Adipocyte (in vitro differentiated cells): Measurements from ENCODE around the gene SYNDIG1.

ENCODE experiments used
- DNase-seq: peaks from one replicate; pipeline ENCODE4 v3.0.0-alpha.2; 2015; ENCODE audit warnings: low read depth
- H3K27me3 ChIP-seq: replicated peaks from 2 replicates; pipeline ENCODE4 v1.7.0; 2013; ENCODE audit warnings: mild to moderate bottlenecking, low read length, moderate library complexity; ENCODE audit not compliant: control insufficient read depth, insufficient read depth
- H3K36me3 ChIP-seq: 2 replicates; pipeline ENCODE4 v1.7.0; 2013; ENCODE audit warnings: low read length, mild to moderate bottlenecking, moderate library complexity; ENCODE audit not compliant: control insufficient read depth, insufficient read depth, severe bottlenecking
- H3K4me1 ChIP-seq: 2 replicates; pipeline ENCODE4 v1.7.0; 2013; ENCODE audit warnings: mild to moderate bottlenecking, low read length, moderate library complexity; ENCODE audit not compliant: control insufficient read depth, insufficient read depth
- H3K4me3 ChIP-seq: 2 replicates; pipeline ENCODE4 v1.7.0; 2013; ENCODE audit warnings: mild to moderate bottlenecking, low read length, moderate library complexity
- H3K9ac ChIP-seq: 2 replicates; pipeline ENCODE4 v1.7.0; 2013; ENCODE audit warnings: mild to moderate bottlenecking, low read length, moderate library complexity
- H3K9me3 ChIP-seq: 2 replicates; pipeline ENCODE4 v1.7.0; 2013; ENCODE audit warnings: mild to moderate bottlenecking, low read length, moderate library complexity; ENCODE audit not compliant: control insufficient read depth

Gene SYNDIG1

DNA sequence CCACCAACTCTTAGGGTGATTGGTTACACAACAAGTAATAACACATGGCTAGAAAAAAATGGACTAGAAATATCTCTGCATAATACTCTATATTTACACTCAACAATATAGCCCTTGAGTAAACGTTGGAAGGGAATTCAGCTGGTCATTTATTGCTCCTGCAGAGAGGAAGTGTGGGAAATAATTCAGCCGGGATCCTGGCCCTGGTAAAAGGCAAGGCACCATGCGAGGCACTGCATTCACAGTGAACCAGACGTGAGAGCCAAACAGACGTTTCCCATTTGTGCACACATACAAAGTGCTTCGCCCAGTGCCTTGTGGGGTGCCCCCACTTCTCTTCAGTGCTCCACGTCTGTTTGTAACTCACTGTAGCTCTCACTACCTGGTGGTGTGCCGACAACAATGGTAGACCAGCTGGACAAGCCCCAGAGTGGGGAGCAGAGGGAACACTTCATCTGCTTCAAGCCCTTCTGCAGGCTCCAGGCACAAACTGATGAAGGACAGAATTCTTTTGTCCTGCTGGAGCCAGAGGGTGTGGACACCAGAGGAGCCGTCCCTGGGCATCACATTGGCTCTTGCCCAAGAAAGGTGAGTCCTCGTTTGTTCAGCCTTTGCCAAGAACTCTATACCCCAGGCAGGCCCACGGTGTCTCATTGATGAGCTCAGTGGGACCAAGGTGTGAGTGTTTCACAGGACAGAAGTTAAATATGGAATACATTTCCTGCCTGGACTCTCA, 18.8 kb downstream of the SYNDIG1 start:
- Histone ChIP-seq H3K4me1 (peaks cover 6% of the 10 kb centered on the region), H3K9ac (no peak overlapping the region), H3K36me3 (peaks cover 13% of the 10 kb centered on the region), H3K9me3 (no peaks in the 10 kb centered on the region), H3K27me3 (peaks cover 4% of the 10 kb centered on the region), H3K4me3 (no peak overlapping the region)
- no peak for DNase-seq

DNA sequence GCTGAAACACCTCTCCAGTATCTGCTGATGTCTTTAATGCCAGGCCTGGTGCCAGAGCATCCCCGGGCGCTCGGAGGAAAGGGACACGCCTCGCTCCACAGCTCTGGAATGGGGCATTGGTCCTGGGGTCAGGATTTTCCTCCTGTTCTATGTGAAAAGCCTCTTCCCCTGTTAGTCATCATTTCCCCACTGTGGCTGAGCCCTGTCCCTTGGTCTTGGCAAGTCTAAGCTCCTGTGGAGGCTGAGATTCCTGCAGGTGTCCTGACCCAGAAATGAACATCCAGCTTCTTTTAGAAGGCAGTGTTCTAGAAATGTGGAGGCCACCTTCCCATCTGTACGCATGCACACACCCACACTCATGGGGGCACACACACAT, 19.4 kb downstream of the SYNDIG1 start:
- peaks cover 4% of the 10 kb centered on the region for H3K27me3 ChIP-seq
- no peak for DNase-seq
- no peak overlapping the region for H3K4me3 ChIP-seq
- peaks cover 6% of the 10 kb centered on the region for H3K4me1 ChIP-seq
- peaks cover 13% of the 10 kb centered on the region for H3K36me3 ChIP-seq
- H3K9ac ChIP-seq, result no peak overlapping the region
- no peaks in the 10 kb centered on the region for H3K9me3 ChIP-seq

DNA sequence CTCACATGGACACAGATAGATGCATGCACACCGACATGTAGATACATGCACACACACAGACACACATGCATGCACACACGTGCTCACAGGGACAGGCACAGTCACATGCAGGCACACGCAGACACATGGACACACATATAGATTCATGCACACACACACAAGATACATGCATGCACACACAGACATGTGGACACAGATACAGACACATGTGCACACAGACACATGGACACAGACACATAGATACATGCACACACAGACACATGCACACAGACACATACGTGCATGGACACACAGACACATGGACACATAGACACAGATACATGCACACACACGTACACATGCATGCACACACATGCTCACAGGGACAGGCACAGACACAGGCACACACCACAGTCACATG, 19.8 kb downstream of the SYNDIG1 start:
- peaks cover 4% of the 10 kb centered on the region for H3K27me3 ChIP-seq
- DNase-seq, result no peak
- no peak overlapping the region for H3K4me3 ChIP-seq
- H3K9me3 ChIP-seq, result no peaks in the 10 kb centered on the region
- no peak overlapping the region for H3K9ac ChIP-seq
- H3K36me3 ChIP-seq, result peaks cover 13% of the 10 kb centered on the region
- peaks cover 6% of the 10 kb centered on the region for H3K4me1 ChIP-seq

DNA sequence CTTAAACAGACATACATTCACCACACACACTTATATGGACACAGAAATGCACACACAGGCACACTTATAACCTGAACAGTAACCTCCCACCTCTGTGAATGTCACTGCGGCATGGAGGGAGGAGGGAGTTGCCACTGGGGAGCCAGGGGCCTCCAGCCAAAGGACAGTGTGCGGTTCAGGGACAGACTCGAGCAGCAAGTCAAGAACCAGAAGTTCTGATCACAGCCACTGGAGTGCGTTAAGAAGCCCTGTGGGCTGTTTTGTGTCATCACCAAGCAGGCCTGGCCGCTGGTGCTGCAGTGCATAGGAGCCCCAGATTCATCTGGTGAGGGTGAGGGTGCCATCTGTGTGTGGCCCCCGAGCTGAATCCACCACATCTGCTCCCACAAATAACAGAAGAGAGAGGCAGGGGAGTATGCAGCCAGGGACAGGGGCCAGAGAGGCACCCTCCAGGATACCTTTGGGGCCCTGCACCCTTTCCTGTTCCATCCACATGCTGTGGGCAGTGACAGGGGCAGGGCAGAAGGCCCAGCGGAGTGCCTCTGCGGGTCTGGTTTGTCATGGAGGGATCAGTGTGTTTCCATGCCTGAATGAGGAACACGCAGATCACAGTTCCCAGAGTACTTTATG, 20.3 kb downstream of the SYNDIG1 start:
- DNase-seq, result no peak
- no peak overlapping the region for H3K4me3 ChIP-seq

DNA sequence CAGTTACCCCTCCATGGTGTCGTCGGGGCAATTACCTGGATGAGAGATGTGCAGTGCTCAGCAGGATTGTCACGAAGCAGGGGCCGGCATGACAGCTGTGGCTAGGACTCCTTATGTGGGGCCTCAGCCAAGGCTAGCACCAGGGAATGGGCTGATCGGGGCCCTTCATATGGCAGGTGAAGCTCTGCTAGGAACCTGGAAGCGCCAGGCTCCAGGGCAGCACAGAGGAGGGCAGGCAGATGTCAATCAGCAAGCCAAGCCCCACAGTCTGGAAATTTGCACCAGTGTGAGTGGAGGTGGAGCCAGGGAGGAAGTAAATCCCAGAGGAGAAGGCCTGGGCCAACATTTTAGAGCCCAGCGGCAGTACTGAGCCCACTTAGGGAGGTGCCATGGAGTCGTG, 21.2 kb downstream of the SYNDIG1 start:
- Histone ChIP-seq H3K4me3 (no peak overlapping the region), H3K9me3 (no peaks in the 10 kb centered on the region), H3K4me1 (peaks cover 6% of the 10 kb centered on the region), H3K36me3 (peaks cover 13% of the 10 kb centered on the region), H3K9ac (no peak overlapping the region), H3K27me3 (peaks cover 4% of the 10 kb centered on the region)
- no peak for DNase-seq

More for the DNA sequence above, 20.3 kb downstream of the SYNDIG1 start:
- Histone ChIP-seq H3K4me1 (peaks cover 6% of the 10 kb centered on the region), H3K36me3 (peaks cover 13% of the 10 kb centered on the region), H3K9me3 (no peaks in the 10 kb centered on the region), H3K9ac (no peak overlapping the region), H3K27me3 (peaks cover 4% of the 10 kb centered on the region)

DNA sequence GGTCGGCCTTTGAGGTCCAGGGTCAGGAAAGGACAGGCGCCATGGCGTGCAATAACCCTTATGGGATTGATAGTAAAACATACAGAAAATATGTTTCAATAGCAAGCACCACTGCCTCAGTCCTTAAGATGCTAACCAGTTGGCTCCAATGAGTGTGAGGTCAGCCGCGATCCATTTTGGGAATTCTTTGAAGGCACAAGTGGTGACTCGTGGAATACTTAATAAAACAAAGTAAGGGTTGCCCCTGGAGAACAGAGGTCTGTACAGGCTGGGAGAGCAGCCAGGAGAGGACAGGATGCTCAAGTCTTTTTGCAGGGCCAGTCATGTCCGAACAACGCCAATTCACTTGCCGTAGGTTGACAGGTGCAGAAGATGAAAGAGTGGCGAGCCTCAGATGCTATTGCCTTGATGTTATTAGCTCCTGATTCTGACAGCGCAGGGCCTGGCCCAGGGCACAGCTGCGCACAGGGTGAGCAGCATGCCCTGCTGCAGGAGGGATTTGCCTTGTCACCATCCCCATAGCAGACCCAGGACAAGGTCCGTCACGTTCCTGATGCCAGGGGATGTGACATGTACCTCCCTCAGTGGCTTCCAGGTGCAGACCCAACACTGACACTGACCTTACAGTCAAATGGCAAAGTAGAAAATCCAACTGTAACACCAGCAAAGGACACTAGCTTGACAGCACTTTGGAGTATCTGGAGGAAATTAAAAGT, 21.8 kb downstream of the SYNDIG1 start:
- H3K4me1 ChIP-seq, result peaks cover 6% of the 10 kb centered on the region
- peaks cover 13% of the 10 kb centered on the region for H3K36me3 ChIP-seq
- H3K27me3 ChIP-seq, result peaks cover 4% of the 10 kb centered on the region
- no peak overlapping the region for H3K4me3 ChIP-seq
- no peak overlapping the region for H3K9ac ChIP-seq
- H3K9me3 ChIP-seq, result no peaks in the 10 kb centered on the region
- DNase-seq, result no peak

DNA sequence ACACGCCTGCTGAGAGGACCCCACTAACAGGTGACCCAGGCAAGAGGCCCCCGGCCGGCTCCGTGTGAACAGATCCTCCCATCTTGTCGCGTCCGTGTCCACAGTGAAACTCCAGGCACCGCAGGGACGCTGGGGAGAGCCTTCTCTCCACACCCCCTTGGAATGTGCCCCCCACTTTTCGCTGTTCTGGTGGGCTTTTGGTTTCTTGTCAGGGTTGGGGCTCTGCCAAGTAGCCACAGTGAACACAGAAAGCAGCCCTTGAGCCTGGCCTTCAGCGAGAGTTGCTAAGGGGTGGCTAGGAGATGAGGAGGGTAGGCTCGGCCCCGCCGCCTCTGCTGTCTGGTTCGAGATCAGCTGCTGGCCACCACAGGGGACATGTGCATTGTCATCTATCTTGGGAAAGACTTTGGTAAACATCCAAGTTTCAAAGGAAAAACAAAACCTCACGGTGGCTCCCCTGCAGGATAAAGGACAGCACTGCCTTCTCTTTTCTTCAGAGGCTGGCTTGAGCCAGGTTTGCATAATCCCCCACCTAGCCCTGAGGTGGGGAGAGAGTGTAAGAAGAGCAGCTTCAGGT, 22.7 kb downstream of the SYNDIG1 start:
- Histone ChIP-seq H3K4me3 (no peak overlapping the region), H3K4me1 (peaks cover 6% of the 10 kb centered on the region), H3K36me3 (peaks cover 13% of the 10 kb centered on the region), H3K27me3 (peaks cover 4% of the 10 kb centered on the region), H3K9me3 (no peaks in the 10 kb centered on the region), H3K9ac (no peak overlapping the region)
- DNase-seq, result no peak

DNA sequence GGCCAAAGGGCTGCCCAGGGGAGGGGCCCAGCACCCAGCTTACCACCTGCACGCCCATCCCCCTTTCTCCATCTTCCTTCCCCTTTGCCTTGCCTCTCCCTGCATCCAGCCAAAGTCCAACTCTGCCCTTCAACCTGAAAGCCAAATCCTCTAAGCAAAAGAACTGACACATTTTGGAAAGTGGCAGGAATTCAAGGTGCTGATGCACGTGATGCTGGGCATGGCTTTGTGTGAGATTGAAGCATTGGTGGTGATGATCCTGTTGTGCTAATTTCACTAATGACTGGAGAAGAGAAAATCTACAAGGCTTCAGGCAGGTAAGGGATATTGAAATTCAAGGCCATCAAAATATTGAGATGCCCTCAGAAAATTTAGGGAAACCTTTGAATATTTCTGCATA, 23.3 kb downstream of the SYNDIG1 start:
- H3K9ac ChIP-seq, result no peak overlapping the region
- peaks cover 4% of the 10 kb centered on the region for H3K27me3 ChIP-seq

DNA sequence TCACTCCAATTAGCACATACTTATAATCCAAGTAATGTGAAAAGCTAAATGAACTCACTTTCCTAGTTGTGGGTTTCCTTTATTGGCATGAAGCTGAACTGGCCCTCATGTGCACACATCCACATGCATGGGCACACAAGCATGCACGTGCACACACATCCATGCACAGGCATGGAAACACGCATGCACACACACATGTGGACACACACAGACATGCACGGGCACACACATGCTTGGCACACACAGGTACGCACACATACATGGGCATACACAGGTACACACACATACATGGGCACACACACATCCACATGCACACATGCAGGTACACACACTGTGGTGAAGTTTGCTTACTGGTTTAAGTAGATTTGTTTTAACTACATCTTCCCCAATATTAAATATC, 23.8 kb downstream of the SYNDIG1 start:
- peaks cover 11% of the 10 kb centered on the region for H3K36me3 ChIP-seq
- DNase-seq, result no peak
- no peaks in the 10 kb centered on the region for H3K9me3 ChIP-seq
- no peak overlapping the region for H3K9ac ChIP-seq
- H3K4me3 ChIP-seq, result no peak overlapping the region
- no peaks in the 10 kb centered on the region for H3K27me3 ChIP-seq
- H3K4me1 ChIP-seq, result peaks cover 6% of the 10 kb centered on the region

More for the DNA sequence above, 23.3 kb downstream of the SYNDIG1 start:
- H3K4me1 ChIP-seq, result peaks cover 6% of the 10 kb centered on the region
- no peaks in the 10 kb centered on the region for H3K9me3 ChIP-seq
- peaks cover 13% of the 10 kb centered on the region for H3K36me3 ChIP-seq
- H3K4me3 ChIP-seq, result no peak overlapping the region
- no peak for DNase-seq

DNA sequence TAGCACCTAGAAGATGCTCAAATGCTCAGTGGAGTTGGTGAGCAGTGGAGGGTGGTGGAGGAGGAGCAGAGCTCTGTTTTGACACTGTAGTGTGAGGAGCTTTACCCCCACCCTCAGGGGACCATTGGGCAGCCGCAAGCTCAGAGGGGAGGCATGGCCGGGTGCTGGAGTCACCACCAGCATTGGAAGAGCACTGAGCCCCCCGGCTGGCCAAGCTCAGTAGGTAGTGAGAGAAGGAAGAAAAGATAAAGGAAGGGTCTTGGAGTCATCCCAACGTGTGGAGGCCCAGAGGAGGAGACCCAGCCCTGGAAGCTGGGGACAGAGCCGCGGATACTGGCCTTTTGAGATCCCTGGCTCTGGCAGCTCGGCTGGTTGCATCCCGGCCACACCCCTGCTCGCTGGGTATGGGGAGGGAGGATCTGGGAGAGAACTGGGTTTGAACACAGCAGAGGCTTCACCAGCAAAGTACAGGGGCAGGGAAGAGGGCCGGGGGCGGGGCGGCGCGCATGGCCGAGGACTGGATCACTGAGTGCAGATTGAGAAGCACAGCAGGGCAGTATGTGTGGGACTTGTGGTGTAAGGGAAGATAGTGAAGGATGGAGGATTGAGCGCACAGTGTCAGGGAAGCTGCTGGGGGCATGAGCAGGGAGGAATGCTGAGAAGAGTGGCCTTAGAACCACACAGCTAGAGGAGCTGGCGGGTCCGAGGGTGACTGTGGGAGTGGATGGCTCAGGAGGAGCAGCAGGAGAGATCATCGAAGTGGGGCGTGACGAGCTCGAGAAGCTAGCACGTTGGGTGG, 24.4 kb downstream of the SYNDIG1 start:
- Histone ChIP-seq H3K4me3 (no peak overlapping the region), H3K9ac (no peak overlapping the region), H3K9me3 (no peaks in the 10 kb centered on the region), H3K36me3 (peaks cover 7% of the 10 kb centered on the region), H3K27me3 (no peaks in the 10 kb centered on the region), H3K4me1 (peaks cover 6% of the 10 kb centered on the region)
- no peak for DNase-seq
